ELR (cell line): ENCODE measurements around the gene PACRG.

Experiments used
- DNase-seq: peaks from one replicate; pipeline ENCODE4 v3.0.0-alpha.2; 2015; ENCODE audit warnings: low read depth

The PACRG gene

DNA sequence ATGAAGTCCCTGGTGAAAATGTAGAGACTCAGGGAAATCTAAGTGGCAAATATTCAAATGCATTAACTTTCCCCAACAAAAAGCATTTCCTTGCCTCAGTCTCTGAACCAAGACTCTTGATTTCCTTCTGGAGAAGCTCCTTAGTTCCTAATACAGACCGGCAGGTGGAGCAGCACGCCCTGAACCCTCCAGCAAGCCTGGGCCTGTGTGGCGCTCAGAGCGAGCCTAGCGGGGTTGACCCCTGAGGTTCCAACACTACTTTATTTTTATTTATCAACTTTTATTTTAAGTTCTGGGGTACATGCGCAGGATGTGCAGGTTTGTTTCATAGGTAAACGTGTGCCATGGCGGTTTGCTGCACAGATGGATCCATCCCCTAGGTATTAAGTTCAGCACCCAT is 50.8 kb downstream of the PACRG start:
- no peak for DNase-seq

DNA sequence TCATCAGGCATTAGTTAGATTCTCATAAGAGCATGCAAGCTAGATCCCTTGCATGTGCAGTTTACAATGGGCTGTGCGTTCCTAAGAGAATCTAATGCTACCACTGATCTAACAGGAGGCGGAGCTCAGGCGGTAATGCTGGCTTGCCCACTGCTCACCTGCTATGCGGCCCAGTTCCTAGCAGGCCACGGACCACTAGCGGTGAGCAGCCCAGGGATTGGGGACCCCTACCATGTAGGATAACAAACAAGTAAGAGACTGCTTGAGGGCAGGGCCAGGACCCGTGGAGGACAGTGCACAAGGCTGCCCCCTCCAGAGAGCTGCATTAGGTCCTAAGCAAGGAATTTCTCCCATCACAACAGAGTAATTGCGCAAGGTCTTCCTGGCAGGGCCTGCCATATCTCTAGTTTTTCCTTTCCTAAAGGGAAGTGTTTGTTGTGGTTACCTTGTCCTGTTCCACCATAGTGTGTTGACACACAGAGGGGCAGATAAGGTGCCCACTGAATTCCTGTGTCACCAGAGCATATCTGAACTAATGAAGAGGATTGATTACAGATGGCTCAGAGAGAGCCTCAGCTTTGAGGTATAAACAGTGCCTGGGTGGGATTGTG is 58.0 kb downstream of the PACRG start:
- no peak for DNase-seq

DNA sequence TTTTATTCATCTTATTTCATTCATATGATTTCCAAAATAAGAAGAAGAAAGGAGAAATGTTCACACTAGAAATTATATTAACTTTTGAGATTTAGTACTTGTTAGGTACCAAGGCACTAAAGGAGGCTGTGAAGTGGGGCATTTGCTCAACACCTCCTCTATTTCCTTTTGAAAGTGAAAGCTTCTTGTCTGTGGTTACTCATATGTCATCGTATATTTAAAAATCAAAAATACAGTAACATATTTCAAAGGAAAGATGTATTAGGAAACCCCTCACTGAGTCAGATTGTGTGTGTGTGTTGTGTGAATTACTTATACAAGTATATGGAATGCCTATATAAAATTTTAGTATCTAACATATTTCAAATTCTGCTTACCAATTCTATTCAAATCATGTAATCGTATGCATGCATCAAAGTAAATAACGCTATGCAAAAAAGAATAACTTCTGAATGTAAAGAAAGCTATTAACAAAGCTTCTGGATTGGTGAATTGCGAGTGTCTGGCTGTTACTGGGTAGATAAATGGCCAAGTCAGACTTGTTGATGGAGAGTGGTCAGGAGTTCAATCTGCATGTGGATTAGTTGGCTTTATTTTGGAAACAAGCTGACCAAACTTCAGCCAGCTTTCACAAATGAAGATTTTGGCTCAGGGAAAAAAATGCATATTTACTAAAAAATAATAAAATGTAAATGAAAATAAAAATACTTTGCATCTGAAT is 70.9 kb downstream of the PACRG start:
- peak; percentile 51 for DNase-seq

DNA sequence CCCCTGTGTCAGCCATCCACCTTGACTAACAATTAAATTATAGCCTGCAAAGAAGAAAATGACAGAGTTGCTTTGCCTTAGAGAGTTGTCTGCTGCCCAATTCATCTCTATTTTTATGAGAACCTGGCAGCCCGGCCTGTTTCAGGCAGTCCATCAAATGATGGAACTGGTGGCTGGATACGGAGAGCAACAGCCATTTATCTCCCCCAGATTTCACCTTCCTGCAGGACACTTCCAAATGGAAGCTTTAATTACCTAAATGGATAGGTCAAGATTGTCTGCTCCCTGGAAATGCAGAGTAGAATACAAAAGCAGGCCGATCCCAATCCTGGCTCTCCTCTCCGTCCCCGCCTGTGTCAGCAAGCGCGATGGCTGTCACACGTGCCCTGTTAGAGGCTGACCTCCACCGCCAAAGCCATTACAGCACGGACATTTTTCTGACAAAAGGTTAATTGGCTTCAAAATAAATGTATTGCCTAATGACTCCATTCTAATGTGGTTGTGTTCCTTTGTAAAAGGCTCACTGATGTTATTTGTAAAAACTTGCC is 86.7 kb downstream of the PACRG start:
- no peak for DNase-seq

DNA sequence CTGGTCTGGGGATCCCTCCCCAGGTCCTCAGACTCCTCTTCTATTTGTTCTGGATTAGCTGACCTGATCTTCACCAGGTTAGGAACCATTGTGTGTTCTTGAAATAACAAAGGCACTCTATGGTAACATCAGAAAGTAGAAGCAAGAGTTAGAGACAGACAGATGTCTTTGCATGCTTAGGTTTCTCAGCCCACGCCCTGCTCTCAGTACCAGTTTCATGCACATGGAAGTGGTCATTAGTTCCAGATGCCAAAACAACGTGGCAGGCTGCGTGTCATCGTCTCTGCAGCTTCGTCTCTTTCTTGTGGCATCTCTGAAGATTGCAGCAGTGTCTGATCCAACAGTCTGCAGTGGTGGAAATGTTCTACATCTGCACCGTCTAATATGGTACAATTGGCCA is 89.4 kb downstream of the PACRG start:
- no peak for DNase-seq

DNA sequence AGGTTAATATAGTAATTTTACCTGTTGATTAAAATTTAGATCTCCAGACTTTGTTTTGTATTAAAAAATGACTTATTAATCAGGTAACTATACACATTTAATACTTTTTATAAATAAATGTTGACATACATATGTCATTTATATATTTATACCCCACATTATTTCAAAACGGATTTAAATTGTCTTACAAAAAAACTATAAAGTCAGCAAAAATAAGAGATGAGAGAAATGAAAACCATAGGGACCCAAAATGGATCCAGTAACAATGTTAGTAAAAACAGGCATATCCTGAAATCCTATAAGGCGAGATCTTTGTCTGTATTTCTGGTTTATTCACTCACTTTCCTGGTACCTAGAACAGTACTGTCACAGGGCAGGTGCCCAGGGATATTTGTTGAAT is 91.5 kb downstream of the PACRG start:
- no peak for DNase-seq

DNA sequence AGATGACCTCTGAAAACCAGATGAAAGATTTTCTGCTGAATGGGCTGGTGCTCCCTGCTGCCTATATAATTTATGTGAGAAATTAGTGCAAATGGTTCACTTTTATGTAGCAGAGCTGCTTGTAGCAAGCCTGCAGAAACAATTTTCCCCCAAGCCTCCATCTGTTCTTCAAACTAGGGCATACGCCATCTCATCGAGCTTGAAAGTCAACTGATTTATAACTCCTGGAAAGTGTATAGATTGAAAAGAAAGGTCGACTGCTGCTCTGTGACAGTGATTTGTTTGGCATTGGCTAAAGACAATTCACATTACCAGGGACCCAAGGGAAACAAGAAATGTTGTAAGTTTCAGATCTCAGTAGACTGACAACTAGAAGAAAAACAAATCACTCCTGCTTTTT is 93.3 kb downstream of the PACRG start:
- DNase-seq, result no peak

DNA sequence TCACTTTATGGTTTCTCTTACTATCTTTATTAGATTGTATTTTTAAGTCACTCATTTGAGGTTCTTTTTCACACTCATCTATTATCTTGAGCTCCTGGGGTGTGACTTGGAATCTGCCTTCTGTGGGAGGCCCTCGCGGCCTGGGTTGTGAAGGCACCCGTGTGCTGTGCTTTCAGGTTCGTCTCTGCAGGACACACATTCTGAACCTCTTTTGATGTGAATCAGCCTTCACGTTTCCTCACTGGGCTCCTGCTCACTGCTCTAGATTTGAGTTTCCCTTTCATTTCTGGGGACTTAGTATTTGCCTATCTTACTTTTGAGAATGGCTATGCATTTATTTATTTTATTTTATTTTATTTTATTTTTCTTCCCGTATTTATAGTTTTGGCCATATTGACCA is 97.8 kb downstream of the PACRG start:
- DNase-seq, result peak; percentile 57

DNA sequence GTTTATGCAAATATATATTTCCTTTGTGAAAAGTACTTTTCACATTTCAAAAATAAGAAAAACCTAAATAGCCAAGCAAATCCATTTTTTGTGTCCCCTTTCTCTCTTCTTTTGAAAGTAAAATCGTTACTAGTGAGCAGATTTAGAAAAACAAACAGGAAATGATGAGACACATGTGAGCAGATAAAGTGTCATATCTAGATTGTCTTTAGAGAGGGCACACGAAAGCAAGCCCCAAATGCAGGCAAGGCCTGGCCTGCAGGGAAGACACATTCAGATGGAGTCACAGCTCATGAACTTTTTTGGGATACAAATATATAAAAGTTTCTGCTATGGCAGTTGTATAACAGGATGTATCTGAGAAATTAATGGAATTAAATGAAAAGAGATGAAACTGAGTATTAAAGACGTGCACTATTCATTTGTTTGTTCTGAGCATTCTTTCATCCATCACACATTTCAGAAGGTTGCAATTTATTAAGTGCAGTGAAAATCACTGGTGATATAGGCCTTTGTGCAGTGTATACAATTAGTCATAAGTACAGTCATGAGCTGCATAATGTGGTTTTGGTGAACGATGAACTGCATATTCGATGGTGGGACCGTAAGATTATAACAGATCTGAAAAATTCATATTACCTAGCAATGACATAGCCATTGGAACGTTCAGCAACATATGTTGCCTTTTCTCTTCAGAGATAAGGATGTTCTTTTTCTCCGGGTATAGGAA is 101.4 kb downstream of the PACRG start:
- DNase-seq, result peak; percentile 79

DNA sequence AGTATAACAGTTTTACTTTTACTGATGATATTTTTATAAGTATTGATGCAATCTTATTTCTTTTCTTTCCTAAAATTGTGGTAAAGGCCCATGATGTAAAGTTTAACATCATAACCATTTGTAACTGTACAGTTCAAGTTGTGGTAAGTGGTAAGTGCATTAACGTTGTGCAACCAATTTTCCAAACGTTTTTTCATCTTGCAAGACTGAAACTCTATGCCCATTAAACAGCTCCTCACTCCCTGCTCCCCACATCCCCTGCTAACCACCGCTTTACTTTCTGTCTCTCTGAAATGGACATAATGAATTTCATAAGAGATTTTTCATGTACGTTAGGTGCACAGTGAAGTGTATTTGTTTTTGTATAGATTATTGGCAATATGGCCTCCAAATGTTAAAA is 106.0 kb downstream of the PACRG start:
- no peak for DNase-seq

DNA sequence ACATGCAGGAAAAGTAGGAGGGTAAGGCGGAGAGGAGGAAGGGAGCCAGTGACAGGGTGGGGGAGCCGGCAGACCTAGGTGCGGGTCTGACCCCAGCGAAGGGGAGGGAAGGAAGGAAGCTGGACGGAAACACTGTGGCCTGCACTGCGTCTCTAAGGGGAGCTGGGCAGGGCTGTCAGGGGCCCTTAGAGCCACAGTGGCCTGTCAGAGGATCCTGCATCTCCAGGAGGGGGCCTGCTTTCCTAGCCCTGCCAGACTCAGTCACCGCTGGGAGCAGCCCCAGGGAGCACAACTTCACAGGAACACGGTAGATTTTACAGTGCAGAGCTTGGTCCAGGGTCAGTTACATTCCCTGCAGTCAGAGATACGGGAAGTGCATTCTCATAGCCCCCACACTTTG is 118.2 kb downstream of the PACRG start:
- no peak for DNase-seq

DNA sequence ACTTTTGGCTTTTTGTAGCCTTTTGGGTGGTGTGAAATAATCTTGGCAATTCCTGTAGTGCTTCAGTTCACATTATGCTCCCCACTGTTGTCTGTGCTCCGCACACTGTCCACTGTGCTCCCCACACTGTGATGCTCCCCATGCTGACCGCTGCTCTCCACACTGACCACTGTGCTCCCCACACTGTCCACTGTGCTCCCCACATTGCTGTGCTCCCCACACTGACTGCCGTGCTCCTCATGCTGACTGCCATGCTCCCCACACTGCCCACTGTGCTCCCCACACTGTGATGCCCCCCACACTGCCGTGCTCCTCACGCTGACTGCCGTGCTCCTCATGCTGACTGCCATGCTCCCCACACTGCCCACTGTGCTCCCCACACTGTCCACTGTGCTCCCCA is 118.9 kb downstream of the PACRG start:
- DNase-seq, result no peak

DNA sequence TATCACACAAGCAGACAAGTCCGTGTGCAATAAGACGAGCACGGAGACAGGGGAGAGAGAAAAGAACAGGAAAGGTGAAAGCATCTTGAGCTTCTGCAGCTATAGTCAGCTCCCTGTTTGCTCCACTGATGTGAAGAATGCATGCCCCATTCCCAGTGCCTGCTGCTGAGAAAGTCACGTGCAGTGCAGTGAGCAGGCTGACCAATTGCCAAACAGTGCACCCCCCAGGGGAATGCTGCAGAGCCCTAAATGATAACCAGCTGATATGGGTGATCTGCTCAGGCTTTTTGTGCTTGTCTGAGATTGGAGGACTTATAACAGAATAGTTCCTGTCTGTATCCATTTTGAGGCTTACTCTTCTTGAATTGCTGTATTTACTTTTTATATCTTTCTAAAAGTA is 121.5 kb downstream of the PACRG start:
- peak; percentile 7 for DNase-seq

DNA sequence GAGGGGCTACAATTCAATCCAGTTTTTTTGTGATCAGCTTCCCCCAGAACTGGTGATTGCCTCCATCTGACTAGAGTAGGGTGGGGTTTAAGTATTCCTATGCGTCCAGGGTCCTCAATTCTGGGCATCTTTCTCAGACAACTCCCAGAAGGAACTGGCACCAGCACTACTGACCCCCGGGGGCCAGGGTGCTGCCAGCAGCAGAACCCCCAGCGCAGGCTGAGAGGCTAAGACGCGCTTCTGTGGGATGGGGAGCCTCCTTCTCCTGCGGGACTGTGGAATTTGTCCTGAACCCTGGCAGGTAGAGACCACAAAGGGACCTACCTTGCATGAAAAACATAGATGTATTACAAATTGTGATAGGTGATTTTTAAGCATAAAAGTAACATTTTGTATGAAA is 124.4 kb downstream of the PACRG start:
- DNase-seq, result no peak

DNA sequence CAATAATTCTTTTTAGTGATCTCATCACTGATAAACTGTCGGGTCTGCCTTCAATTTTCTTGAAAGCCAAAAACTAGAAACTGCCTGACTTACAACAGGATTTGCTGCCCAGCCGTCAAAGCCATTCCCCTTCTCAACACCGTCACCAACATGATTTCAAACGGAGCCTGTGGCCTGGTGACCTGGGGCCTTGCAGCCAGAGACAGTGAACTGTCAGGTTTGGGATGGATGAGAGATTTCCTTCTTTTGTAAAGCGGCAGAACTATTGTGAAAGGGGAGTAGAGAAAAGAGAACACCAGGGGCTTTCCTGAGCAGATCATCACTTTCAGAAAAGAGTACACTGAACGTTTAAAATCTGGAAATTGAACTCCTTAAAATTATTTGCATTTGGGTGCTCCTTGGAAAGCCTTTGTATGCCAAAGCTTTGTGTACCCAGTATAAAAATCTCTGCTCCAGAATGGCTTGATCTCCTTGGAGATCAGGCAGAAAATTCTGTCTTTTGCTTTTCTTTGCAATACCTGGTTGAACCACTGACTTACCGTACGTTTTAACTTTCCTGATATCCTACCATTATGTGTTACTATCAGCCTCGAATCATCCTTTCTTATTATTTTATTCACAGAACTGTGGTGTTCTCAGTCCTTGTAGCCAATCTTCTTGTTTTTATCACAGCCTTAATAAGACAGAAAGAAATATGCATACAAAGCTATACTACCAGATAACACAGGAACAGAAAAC is 125.2 kb downstream of the PACRG start:
- DNase-seq, result no peak

DNA sequence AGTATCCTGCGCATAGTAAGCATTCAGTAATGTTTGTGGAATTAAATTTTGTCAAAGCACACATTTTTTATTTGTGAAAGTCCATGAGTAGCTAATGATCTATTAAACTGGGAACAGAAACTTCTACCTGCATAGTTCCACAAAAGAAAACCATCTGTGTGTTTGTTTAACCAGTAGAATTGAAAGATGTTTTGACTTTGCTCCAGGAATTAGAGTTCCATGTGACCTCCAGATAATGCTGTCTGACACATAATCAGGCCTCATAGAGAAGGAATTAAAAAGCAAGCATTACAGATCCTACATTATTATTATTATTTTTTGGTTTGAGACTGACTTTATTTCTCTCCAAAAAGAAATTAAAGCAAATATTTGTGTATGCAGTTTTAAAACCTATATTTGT is 126.5 kb downstream of the PACRG start:
- DNase-seq, result no peak

DNA sequence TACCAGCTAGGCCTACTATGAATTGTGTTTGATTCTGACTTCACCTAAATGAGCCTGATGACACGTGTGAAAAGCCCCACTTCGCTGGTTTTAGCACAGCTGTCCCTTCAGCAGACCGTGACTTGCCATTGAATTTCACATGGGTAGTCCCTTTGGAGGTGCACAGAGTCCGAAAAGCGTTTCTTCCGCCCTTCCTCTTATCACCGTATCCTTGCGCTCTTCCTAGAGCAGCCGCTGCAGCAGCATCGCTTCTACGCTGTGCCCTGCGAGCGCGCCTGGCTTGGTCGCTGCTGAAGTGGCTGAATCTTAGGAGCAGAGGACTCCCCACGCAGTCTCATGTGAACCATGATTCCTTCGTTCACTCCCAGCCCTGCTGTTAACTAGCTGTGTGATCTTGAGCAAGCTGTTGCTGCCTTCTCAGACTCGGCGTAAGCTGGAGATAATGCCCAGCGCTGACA is 127.0 kb downstream of the PACRG start:
- no peak for DNase-seq

DNA sequence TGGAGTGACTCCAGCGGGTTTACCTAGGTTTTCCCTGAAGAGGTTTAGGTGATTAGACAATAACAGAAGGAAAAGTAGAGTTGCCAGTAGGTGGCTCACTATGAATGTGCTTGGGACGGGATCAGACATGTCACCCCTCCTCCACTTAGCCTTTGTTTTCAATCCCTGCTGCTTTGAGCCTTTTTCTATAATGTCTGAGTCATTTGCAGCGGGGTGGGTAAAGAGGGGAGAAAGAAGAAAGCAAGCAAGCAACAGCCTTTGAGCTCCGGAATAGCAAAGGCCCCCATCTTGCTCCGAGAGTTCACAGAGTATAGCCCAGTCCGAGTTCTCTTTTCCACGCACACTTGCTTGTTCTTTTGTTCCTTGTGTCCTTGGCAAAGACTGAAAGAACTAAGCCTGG is 129.1 kb downstream of the PACRG start:
- peak; percentile 88 for DNase-seq

DNA sequence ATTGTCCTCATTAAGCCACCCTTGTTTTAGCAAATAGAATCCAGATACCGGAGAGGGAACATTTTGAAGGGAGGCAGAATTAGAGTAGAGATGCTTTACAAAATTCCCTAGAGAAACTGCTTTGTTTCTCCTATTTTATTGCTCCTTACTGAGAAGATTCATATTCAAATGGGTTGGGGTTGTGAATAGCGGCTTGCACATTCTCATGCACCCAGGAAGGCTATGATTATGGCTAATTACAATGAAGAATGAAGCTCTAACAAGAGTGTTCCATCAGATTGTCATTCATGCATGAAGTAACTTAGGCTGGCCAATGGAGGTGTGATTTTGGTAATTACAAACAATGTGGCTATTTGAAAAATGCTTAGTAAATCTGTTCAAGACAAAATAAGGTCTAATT is 129.6 kb downstream of the PACRG start:
- no peak for DNase-seq

DNA sequence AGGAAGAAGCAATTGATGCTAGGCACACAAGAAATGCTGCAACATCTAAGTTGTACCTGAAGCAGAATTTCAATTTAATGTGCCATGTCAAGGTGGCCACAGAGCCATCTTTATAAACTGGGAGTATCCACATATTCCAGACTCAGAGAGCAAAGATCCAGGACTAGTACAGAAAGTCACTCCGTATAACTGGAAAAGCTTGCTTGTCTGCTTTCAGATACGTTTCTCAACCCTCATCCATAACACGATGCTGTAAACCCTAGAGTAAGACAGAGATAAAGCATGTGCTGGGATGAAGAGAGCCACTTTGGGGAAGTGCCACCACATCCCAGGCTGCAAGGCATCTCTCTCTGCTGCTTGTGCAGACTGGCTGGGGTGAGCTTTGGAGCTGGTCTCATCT is 134.7 kb downstream of the PACRG start:
- DNase-seq, result no peak

DNA sequence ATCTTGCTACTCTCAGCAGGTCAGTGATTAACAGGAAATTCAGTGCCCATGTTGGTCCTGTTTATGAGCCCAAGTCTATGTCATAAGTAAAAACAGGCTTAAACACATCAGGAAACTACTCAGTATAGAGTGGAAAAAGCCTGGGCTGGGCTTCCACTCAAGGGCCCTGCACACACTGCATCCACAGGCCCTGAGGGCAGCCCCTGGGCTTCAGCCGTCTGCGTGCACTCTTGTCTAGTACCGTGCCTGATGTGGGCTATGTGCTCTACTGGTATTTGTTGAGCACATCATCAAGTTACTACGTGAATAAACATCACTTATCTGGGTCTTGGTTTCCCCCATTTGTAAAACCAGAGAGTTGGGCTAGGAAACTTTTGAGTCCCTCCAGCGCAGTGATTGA is 135.2 kb downstream of the PACRG start:
- DNase-seq, result no peak

DNA sequence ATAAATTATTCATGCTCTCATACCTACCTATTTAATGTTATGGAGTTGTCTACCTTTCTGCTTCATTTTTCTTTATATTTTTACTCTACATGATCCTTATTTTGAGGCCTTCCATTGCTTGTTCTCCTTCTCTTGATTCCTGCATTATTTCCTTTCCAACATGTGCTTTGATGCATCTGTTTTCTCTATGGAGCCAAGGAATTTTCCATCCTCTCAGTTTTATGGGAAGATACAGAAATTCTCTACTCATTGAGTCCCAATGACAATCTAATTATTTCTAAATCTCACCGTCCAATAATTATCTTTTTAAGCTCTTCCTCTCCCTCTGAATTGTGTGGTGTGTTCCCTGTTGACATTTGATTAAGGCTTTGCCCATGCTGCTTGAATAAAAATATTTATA is 136.0 kb downstream of the PACRG start:
- no peak for DNase-seq
